ENCODE measurements around the gene NFASC.

DNA sequence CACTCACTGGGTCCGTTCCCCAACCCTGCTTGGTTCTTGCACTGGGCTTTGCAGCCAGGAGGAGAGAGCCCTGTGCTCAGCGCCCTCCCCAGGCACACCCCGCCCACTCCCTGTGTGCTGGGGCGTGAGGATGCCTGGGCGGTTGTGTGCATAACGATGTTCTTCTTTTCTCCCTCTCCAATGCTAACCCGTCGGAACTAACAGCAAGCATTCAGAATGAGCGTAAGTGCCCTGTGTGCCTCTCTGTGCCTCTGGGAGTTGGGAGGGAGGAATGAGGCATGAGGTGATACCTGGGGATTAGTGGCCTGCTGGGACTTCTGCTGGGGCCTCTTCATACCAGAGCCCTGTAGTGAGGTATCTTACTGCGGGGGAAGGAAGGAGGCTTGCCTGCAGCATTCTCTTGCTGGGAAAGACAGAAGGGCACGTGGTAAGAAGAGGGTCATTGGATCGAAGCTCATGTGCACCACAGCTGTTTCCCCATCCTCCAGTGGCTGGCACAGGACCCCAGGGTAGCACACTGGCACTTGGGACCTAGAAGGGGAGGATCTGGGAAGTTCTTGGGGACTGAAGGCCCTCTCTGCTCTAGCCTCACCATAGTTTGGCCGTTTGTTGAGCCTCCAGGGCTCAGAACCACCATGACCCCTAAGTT, 79.8 kb downstream of the NFASC start:
- TF ChIP-seq, protein P1, sequence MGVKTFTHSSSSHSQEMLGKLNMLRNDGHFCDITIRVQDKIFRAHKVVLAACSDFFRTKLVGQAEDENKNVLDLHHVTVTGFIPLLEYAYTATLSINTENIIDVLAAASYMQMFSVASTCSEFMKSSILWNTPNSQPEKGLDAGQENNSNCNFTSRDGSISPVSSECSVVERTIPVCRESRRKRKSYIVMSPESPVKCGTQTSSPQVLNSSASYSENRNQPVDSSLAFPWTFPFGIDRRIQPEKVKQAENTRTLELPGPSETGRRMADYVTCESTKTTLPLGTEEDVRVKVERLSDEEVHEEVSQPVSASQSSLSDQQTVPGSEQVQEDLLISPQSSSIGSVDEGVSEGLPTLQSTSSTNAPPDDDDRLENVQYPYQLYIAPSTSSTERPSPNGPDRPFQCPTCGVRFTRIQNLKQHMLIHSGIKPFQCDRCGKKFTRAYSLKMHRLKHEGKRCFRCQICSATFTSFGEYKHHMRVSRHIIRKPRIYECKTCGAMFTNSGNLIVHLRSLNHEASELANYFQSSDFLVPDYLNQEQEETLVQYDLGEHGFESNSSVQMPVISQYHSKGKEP (tag by site-specific recombination; IDR thresholded peaks at IDR 0.05) = no peak
- TF ChIP-seq, protein P2, sequence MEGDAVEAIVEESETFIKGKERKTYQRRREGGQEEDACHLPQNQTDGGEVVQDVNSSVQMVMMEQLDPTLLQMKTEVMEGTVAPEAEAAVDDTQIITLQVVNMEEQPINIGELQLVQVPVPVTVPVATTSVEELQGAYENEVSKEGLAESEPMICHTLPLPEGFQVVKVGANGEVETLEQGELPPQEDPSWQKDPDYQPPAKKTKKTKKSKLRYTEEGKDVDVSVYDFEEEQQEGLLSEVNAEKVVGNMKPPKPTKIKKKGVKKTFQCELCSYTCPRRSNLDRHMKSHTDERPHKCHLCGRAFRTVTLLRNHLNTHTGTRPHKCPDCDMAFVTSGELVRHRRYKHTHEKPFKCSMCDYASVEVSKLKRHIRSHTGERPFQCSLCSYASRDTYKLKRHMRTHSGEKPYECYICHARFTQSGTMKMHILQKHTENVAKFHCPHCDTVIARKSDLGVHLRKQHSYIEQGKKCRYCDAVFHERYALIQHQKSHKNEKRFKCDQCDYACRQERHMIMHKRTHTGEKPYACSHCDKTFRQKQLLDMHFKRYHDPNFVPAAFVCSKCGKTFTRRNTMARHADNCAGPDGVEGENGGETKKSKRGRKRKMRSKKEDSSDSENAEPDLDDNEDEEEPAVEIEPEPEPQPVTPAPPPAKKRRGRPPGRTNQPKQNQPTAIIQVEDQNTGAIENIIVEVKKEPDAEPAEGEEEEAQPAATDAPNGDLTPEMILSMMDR (tag by site-specific recombination; IDR thresholded peaks at IDR 0.05) = no peak
- TF ChIP-seq ZNF169 (tag by site-specific recombination; IDR thresholded peaks at IDR 0.05) (no peak), ZNF670 (tag by site-specific recombination; IDR thresholded peaks at IDR 0.05; ENCODE audit: low read depth) (no peak), ZFP41 (tag by site-specific recombination; IDR thresholded peaks at IDR 0.05; ENCODE audit: borderline replicate concordance) (no peak), ZNF529 (tag by site-specific recombination; IDR thresholded peaks at IDR 0.05; ENCODE audit: insufficient replicate concordance) (no peak), ZNF311 (tag by site-specific recombination; IDR thresholded peaks at IDR 0.05; ENCODE audit: borderline replicate concordance) (no peak), ZNF274 (IDR thresholded peaks at IDR 0.05; ENCODE audit: low read length) (no peak), ZNF274 (tag by site-specific recombination; IDR thresholded peaks at IDR 0.05; ENCODE audit: borderline replicate concordance) (no peak), ZNF394 (tag by site-specific recombination; IDR thresholded peaks at IDR 0.05; ENCODE audit: borderline replicate concordance) (no peak), ZBTB7A (tag by site-specific recombination; IDR thresholded peaks at IDR 0.05; ENCODE audit: low read depth) (no peak)
- TF ChIP-seq, protein P3, sequence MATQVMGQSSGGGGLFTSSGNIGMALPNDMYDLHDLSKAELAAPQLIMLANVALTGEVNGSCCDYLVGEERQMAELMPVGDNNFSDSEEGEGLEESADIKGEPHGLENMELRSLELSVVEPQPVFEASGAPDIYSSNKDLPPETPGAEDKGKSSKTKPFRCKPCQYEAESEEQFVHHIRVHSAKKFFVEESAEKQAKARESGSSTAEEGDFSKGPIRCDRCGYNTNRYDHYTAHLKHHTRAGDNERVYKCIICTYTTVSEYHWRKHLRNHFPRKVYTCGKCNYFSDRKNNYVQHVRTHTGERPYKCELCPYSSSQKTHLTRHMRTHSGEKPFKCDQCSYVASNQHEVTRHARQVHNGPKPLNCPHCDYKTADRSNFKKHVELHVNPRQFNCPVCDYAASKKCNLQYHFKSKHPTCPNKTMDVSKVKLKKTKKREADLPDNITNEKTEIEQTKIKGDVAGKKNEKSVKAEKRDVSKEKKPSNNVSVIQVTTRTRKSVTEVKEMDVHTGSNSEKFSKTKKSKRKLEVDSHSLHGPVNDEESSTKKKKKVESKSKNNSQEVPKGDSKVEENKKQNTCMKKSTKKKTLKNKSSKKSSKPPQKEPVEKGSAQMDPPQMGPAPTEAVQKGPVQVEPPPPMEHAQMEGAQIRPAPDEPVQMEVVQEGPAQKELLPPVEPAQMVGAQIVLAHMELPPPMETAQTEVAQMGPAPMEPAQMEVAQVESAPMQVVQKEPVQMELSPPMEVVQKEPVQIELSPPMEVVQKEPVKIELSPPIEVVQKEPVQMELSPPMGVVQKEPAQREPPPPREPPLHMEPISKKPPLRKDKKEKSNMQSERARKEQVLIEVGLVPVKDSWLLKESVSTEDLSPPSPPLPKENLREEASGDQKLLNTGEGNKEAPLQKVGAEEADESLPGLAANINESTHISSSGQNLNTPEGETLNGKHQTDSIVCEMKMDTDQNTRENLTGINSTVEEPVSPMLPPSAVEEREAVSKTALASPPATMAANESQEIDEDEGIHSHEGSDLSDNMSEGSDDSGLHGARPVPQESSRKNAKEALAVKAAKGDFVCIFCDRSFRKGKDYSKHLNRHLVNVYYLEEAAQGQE (tag by site-specific recombination; IDR thresholded peaks at IDR 0.05) = no peak
- TF ChIP-seq, protein P4, sequence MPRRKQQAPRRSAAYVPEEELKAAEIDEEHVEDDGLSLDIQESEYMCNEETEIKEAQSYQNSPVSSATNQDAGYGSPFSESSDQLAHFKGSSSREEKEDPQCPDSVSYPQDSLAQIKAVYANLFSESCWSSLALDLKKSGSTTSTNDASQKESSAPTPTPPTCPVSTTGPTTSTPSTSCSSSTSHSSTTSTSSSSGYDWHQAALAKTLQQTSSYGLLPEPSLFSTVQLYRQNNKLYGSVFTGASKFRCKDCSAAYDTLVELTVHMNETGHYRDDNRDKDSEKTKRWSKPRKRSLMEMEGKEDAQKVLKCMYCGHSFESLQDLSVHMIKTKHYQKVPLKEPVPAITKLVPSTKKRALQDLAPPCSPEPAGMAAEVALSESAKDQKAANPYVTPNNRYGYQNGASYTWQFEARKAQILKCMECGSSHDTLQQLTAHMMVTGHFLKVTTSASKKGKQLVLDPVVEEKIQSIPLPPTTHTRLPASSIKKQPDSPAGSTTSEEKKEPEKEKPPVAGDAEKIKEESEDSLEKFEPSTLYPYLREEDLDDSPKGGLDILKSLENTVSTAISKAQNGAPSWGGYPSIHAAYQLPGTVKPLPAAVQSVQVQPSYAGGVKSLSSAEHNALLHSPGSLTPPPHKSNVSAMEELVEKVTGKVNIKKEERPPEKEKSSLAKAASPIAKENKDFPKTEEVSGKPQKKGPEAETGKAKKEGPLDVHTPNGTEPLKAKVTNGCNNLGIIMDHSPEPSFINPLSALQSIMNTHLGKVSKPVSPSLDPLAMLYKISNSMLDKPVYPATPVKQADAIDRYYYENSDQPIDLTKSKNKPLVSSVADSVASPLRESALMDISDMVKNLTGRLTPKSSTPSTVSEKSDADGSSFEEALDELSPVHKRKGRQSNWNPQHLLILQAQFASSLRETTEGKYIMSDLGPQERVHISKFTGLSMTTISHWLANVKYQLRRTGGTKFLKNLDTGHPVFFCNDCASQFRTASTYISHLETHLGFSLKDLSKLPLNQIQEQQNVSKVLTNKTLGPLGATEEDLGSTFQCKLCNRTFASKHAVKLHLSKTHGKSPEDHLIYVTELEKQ (tag by site-specific recombination; IDR thresholded peaks at IDR 0.05; ENCODE audit: borderline replicate concordance) = no peak
- TF ChIP-seq, protein P5, sequence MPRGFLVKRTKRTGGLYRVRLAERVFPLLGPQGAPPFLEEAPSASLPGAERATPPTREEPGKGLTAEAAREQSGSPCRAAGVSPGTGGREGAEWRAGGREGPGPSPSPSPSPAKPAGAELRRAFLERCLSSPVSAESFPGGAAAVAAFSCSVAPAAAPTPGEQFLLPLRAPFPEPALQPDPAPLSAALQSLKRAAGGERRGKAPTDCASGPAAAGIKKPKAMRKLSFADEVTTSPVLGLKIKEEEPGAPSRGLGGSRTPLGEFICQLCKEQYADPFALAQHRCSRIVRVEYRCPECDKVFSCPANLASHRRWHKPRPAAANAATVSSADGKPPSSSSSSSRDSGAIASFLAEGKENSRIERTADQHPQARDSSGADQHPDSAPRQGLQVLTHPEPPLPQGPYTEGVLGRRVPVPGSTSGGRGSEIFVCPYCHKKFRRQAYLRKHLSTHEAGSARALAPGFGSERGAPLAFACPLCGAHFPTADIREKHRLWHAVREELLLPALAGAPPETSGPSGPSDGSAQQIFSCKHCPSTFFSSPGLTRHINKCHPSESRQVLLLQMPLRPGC (tag by site-specific recombination; IDR thresholded peaks at IDR 0.05) = no peak
- TF ChIP-seq, protein P6, sequence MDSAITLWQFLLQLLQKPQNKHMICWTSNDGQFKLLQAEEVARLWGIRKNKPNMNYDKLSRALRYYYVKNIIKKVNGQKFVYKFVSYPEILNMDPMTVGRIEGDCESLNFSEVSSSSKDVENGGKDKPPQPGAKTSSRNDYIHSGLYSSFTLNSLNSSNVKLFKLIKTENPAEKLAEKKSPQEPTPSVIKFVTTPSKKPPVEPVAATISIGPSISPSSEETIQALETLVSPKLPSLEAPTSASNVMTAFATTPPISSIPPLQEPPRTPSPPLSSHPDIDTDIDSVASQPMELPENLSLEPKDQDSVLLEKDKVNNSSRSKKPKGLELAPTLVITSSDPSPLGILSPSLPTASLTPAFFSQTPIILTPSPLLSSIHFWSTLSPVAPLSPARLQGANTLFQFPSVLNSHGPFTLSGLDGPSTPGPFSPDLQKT (IDR thresholded peaks at IDR 0.05; ENCODE audit: borderline replicate concordance, low read depth, low read length) = no peak
